ENCODE data around the gene NKX1-1. TPM values are rescaled to one million over a fixed set of nuclear protein-coding genes. Genes with fewer than 3 reads are reported as not detected.

NKX1-1 gene
- total and polyA plus RNA-seq, 2 donors (not counting 1 experiment from before 2014, with no cell fraction given), result not detected

DNA sequence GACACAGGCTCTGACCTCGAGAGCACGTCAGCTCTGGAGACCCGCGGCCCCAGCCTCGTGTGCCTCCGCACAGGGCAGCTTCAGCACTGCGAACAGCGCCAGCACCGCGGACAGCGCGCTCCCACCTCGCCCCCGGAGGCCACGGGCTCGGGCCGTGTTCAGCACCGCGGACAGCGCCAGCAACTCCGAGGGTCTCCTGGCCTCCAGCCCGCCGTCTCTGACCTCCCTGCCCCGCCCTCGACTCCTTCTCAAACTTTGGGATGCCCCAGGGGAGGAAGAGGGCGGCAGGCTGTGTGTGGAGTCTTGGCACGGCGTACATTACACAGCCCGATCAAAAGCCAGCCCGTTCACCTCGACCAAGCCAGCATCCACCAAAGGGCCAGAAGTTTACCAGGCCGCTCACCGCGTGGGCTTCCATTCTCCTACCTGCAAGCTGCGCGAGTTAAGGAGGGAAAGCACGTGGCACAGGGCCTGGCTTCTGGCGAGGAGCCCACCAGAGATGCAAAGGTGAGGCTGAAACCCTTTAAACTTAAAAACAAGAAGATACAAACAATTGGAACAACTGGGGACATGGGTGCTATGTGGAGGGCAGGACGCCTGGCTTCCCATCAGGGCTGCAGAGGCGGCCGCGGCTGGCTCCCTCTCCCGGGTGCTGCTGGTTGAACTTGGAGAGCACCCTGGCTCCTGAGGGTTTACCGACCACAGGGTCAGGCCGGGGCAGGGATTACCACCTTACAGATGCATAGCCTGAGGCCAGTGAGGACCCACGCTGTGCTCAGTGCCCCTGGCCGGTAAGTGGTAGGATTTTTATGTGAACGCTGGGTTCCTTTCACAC, 4.5 kb upstream of the NKX1-1 start:
- H2AFZ ChIP-seq (ENCODE audit: low read length), result no peak overlapping the region
- no peaks in the 10 kb centered on the region for H3K36me3 ChIP-seq (ENCODE audit: control insufficient read depth, insufficient read depth, low read length)
- no peaks in the 10 kb centered on the region for H4K20me1 ChIP-seq (ENCODE audit: control insufficient read depth, extremely low read depth, insufficient read depth, low read length)
- no peaks in the 10 kb centered on the region for H3K4me1 ChIP-seq (ENCODE audit: control insufficient read depth, extremely low read depth, insufficient read depth, low read length)
- H3K4me3 ChIP-seq (replicated peaks in 1 of 4; ENCODE audit: control extremely low read depth in 1 of 4, insufficient read depth in 1 of 4, low read depth in 3 of 4, low read length in 4 of 4), result no peak overlapping the region
- H3K27me3 ChIP-seq (ENCODE audit: control insufficient read depth, insufficient read depth, low read length), result peaks cover 27% of the 10 kb centered on the region
- peak; percentile 35 to 39 for DNase-seq (ENCODE audit: low read depth in 2 of 2)
- no peak overlapping the region for H3K9ac ChIP-seq (ENCODE audit: insufficient read depth, low read length)
- H3K9me3 ChIP-seq (ENCODE audit: control insufficient read depth, insufficient read depth, low read depth, low read length), result no peaks in the 10 kb centered on the region
- no peak for TF ChIP-seq EZH2 (IDR thresholded peaks at IDR 0.05; ENCODE audit: low read length, missing control alignments)
- TF ChIP-seq, protein P1, sequence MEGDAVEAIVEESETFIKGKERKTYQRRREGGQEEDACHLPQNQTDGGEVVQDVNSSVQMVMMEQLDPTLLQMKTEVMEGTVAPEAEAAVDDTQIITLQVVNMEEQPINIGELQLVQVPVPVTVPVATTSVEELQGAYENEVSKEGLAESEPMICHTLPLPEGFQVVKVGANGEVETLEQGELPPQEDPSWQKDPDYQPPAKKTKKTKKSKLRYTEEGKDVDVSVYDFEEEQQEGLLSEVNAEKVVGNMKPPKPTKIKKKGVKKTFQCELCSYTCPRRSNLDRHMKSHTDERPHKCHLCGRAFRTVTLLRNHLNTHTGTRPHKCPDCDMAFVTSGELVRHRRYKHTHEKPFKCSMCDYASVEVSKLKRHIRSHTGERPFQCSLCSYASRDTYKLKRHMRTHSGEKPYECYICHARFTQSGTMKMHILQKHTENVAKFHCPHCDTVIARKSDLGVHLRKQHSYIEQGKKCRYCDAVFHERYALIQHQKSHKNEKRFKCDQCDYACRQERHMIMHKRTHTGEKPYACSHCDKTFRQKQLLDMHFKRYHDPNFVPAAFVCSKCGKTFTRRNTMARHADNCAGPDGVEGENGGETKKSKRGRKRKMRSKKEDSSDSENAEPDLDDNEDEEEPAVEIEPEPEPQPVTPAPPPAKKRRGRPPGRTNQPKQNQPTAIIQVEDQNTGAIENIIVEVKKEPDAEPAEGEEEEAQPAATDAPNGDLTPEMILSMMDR (conservative IDR thresholded peaks at IDR 0.05 in 1 of 2, IDR thresholded peaks at IDR 0.05 in 1 of 2; ENCODE audit: low read depth in 1 of 2, low read length in 2 of 2), result no peak
- H3K79me2 ChIP-seq (ENCODE audit: control insufficient read depth, insufficient read depth, low read length), result no peaks in the 10 kb centered on the region
- H3K4me2 ChIP-seq (ENCODE audit: extremely low read depth, insufficient read depth, low read length), result no peak overlapping the region
- no peak overlapping the region for H3K27ac ChIP-seq (ENCODE audit: insufficient read depth, low read length)

DNA sequence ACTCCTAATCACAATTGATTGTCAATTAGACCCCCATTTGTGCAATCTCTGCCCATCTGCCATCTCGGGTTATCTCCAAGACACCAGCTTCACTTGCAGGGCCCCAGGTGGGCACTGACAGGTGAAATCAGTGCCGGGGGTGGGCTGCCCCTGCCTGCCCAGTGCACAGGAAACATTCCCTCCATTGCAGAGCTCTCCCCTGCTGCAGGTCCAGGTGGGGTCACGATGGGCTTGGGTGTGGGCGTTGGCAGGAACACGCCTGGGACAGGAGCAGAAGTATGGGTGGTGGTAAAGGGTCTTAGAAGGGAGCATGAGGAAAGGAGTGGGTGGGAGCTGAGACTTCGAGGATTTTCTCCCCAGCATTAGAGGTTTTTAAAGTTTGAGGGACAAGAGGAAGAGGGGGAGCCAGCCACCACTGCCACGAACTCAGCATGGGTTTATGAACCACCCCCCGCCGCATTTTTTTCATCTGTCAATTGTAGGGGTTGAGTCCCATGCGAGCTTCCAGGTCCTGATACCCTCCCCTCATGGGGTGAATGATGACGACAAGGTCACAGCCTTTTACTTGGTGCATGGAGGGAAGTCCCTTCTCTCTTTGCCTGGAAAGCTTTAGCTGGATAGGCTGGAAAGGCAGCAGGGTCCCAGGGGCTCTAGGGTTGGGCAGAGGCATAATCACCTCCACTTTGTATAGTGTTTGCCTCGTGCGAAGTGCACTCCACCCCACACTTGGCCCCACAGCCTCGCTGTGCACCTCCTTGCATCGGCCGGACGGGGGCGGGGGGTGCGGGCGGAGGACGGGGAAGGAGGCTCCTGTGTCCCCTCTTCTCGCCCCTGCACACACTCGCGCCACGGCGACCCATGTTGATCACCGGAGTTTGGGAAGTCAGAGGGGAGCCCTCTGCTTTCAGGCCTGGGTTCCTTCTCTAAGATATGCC, 3.5 kb upstream of the NKX1-1 start:
- Histone ChIP-seq H3K9me3 (ENCODE audit: control insufficient read depth, insufficient read depth, low read depth, low read length) (no peaks in the 10 kb centered on the region), H3K36me3 (ENCODE audit: control insufficient read depth, insufficient read depth, low read length) (no peaks in the 10 kb centered on the region), H3K4me3 (replicated peaks in 1 of 4; ENCODE audit: control extremely low read depth in 1 of 4, insufficient read depth in 1 of 4, low read depth in 3 of 4, low read length in 4 of 4) (no peak overlapping the region), H3K27me3 (ENCODE audit: control insufficient read depth, insufficient read depth, low read length) (peaks cover 32% of the 10 kb centered on the region), H3K79me2 (ENCODE audit: control insufficient read depth, insufficient read depth, low read length) (no peaks in the 10 kb centered on the region), H3K27ac (ENCODE audit: insufficient read depth, low read length) (no peak overlapping the region), H3K9ac (ENCODE audit: insufficient read depth, low read length) (no peak overlapping the region), H3K4me2 (ENCODE audit: extremely low read depth, insufficient read depth, low read length) (no peak overlapping the region), H4K20me1 (ENCODE audit: control insufficient read depth, extremely low read depth, insufficient read depth, low read length) (no peaks in the 10 kb centered on the region), H3K4me1 (ENCODE audit: control insufficient read depth, extremely low read depth, insufficient read depth, low read length) (no peaks in the 10 kb centered on the region), H2AFZ (ENCODE audit: low read length) (no peak overlapping the region)
- no peak for DNase-seq (ENCODE audit: low read depth in 2 of 2)
- TF ChIP-seq EZH2 (IDR thresholded peaks at IDR 0.05; ENCODE audit: low read length, missing control alignments), result no peak
- TF ChIP-seq, protein P1 (conservative IDR thresholded peaks at IDR 0.05 in 1 of 2, IDR thresholded peaks at IDR 0.05 in 1 of 2; ENCODE audit: low read depth in 1 of 2, low read length in 2 of 2), result no peak

DNA sequence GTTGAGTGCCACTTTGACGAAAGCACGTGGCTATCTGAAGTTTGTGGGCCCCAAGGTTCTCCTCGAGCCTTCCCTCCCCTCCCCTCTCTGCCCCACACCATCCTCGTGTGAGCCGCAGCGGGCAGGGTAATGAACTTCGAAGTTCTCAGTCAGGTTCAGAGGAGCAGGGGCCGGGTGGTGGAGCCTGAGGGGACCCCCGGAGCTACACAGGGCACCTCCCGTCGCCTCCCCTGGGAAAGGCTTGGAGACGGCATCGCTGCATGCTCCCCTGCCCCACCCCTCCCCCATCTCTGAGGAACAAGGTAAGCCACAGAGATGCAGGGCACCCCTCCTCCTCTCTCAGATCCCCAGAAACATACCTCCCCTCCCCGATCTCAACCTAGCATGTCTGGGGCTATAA, 2.8 kb upstream of the NKX1-1 start:
- Histone ChIP-seq H3K79me2 (ENCODE audit: control insufficient read depth, insufficient read depth, low read length) (no peaks in the 10 kb centered on the region), H3K9me3 (ENCODE audit: control insufficient read depth, insufficient read depth, low read depth, low read length) (no peaks in the 10 kb centered on the region), H3K9ac (ENCODE audit: insufficient read depth, low read length) (no peak overlapping the region), H3K27me3 (ENCODE audit: control insufficient read depth, insufficient read depth, low read length) (peaks cover 39% of the 10 kb centered on the region), H3K4me3 (replicated peaks in 1 of 4; ENCODE audit: control extremely low read depth in 1 of 4, insufficient read depth in 1 of 4, low read depth in 3 of 4, low read length in 4 of 4) (no peak overlapping the region), H4K20me1 (ENCODE audit: control insufficient read depth, extremely low read depth, insufficient read depth, low read length) (no peaks in the 10 kb centered on the region), H3K27ac (ENCODE audit: insufficient read depth, low read length) (no peak overlapping the region), H2AFZ (ENCODE audit: low read length) (no peak overlapping the region), H3K4me1 (ENCODE audit: control insufficient read depth, extremely low read depth, insufficient read depth, low read length) (no peaks in the 10 kb centered on the region), H3K36me3 (ENCODE audit: control insufficient read depth, insufficient read depth, low read length) (no peaks in the 10 kb centered on the region), H3K4me2 (ENCODE audit: extremely low read depth, insufficient read depth, low read length) (no peak overlapping the region)
- DNase-seq (ENCODE audit: low read depth in 2 of 2), result no peak
- no peak for TF ChIP-seq EZH2 (IDR thresholded peaks at IDR 0.05; ENCODE audit: low read length, missing control alignments)
- TF ChIP-seq, protein P1 (conservative IDR thresholded peaks at IDR 0.05 in 1 of 2, IDR thresholded peaks at IDR 0.05 in 1 of 2; ENCODE audit: low read depth in 1 of 2, low read length in 2 of 2), result no peak
